Effector memory CD4-positive, alpha-beta T cell (primary cell): ENCODE data around the gene LIPE.

Experiments used
- DNase-seq, 3 donors: peaks; one replicate each; pipeline ENCODE4 v3.0.0-alpha.2; 2020
- H3K27ac ChIP-seq: 2 replicates; pipeline ENCODE4 v1.7.0; 2013; ENCODE audit warnings: mild to moderate bottlenecking, low read length, moderate library complexity; ENCODE audit not compliant: insufficient read depth, poor library complexity, severe bottlenecking
- H3K27me3 ChIP-seq: replicated peaks from 2 replicates; pipeline ENCODE4 v1.7.0; 2013; ENCODE audit warnings: mild to moderate bottlenecking, low read length; ENCODE audit not compliant: insufficient read depth, control insufficient read depth, poor library complexity, severe bottlenecking
- H3K36me3 ChIP-seq: 2 replicates; pipeline ENCODE4 v1.7.0; 2013; ENCODE audit warnings: mild to moderate bottlenecking, low read length, moderate library complexity; ENCODE audit not compliant: control insufficient read depth, insufficient read depth
- H3K4me1 ChIP-seq: 2 replicates; pipeline ENCODE4 v1.7.0; 2013; ENCODE audit warnings: low read length, mild to moderate bottlenecking; ENCODE audit not compliant: control insufficient read depth, insufficient read depth, poor library complexity, severe bottlenecking
- H3K4me3 ChIP-seq: 2 replicates; pipeline ENCODE4 v1.7.0; 2013; ENCODE audit warnings: low read length, low read depth, mild to moderate bottlenecking; ENCODE audit not compliant: insufficient read depth, poor library complexity, severe bottlenecking
- H3K9me3 ChIP-seq: 2 replicates; pipeline ENCODE4 v1.7.0; 2013; ENCODE audit warnings: mild to moderate bottlenecking, low read length, moderate library complexity; ENCODE audit not compliant: control insufficient read depth

The LIPE gene

GRCh38 chr19:42369433-42370067 is 57.6 kb downstream of the LIPE start:
- no peak for DNase-seq
- H3K9me3 ChIP-seq, result no peaks in the 10 kb centered on the region
- H3K36me3 ChIP-seq, result no peaks in the 10 kb centered on the region
- no peaks in the 10 kb centered on the region for H3K4me1 ChIP-seq
- H3K27me3 ChIP-seq, result no peaks in the 10 kb centered on the region
- no peak overlapping the region for H3K27ac ChIP-seq
- no peak overlapping the region for H3K4me3 ChIP-seq

GRCh38 chr19:42368765-42369164 is 58.4 kb downstream of the LIPE start:
- Histone ChIP-seq H3K36me3 (no peaks in the 10 kb centered on the region), H3K4me1 (no peaks in the 10 kb centered on the region), H3K9me3 (no peaks in the 10 kb centered on the region), H3K27me3 (no peaks in the 10 kb centered on the region), H3K27ac (no peak overlapping the region), H3K4me3 (no peak overlapping the region)
- DNase-seq, result no peak

GRCh38 chr19:42368360-42368759 is 58.8 kb downstream of the LIPE start:
- no peak for DNase-seq
- Histone ChIP-seq H3K27me3 (no peaks in the 10 kb centered on the region), H3K36me3 (no peaks in the 10 kb centered on the region), H3K4me1 (no peaks in the 10 kb centered on the region), H3K27ac (no peak overlapping the region), H3K4me3 (no peak overlapping the region), H3K9me3 (no peaks in the 10 kb centered on the region)

- Histone ChIP-seq H3K4me1 (no peaks in the 10 kb centered on the region), H3K36me3 (no peaks in the 10 kb centered on the region), H3K27me3 (no peaks in the 10 kb centered on the region), H3K27ac (no peak overlapping the region), H3K9me3 (no peaks in the 10 kb centered on the region), H3K4me3 (no peak overlapping the region)
- DNase-seq, result no peak
Observed at GRCh38 chr19:42367929-42368328, 59.3 kb downstream of the LIPE start.

GRCh38 chr19:42366673-42367072 is 60.5 kb downstream of the LIPE start:
- no peak for DNase-seq
- Histone ChIP-seq H3K27me3 (no peaks in the 10 kb centered on the region), H3K36me3 (no peaks in the 10 kb centered on the region), H3K4me3 (no peak overlapping the region), H3K9me3 (no peaks in the 10 kb centered on the region), H3K4me1 (no peaks in the 10 kb centered on the region), H3K27ac (no peak overlapping the region)

- no peaks in the 10 kb centered on the region for H3K9me3 ChIP-seq
- H3K36me3 ChIP-seq, result no peaks in the 10 kb centered on the region
- DNase-seq, result no peak
- no peaks in the 10 kb centered on the region for H3K27me3 ChIP-seq
- H3K27ac ChIP-seq, result no peak overlapping the region
- H3K4me1 ChIP-seq, result no peaks in the 10 kb centered on the region
- H3K4me3 ChIP-seq, result no peak overlapping the region
Observed at GRCh38 chr19:42363614-42364346, 63.4 kb downstream of the LIPE start.

GRCh38 chr19:42362891-42363440 is 64.2 kb downstream of the LIPE start:
- no peaks in the 10 kb centered on the region for H3K27me3 ChIP-seq
- H3K4me3 ChIP-seq, result no peak overlapping the region
- no peaks in the 10 kb centered on the region for H3K36me3 ChIP-seq
- no peak overlapping the region for H3K27ac ChIP-seq
- H3K9me3 ChIP-seq, result no peaks in the 10 kb centered on the region
- no peaks in the 10 kb centered on the region for H3K4me1 ChIP-seq
- DNase-seq, result no peak

- H3K27ac ChIP-seq, result no peak overlapping the region
- H3K4me3 ChIP-seq, result no peak overlapping the region
- no peaks in the 10 kb centered on the region for H3K4me1 ChIP-seq
- H3K27me3 ChIP-seq, result no peaks in the 10 kb centered on the region
- H3K9me3 ChIP-seq, result no peaks in the 10 kb centered on the region
- no peak for DNase-seq
- H3K36me3 ChIP-seq, result no peaks in the 10 kb centered on the region
Observed at GRCh38 chr19:42362342-42362741, 64.8 kb downstream of the LIPE start.

DNA sequence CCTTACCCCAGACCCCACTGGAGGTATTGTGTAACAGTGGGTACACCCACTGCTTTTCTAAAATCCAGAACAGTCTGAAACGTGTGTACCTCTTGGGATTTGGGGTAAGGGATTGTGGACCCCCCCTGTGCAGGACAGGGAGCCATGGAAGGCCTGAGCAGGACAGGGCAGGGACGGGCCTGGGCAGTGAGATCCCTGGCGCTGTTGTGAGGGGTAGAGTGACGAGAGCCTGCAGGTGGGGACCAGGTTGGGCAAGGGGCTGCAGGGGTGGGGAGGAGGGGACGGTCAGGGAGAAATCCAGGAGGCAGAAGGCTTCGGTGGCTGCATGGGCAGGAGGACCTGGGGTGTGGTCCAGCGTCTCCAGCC is 65.7 kb downstream of the LIPE start:
- Histone ChIP-seq H3K9me3 (no peaks in the 10 kb centered on the region), H3K4me1 (no peaks in the 10 kb centered on the region), H3K27me3 (no peaks in the 10 kb centered on the region), H3K4me3 (no peak overlapping the region), H3K36me3 (no peaks in the 10 kb centered on the region), H3K27ac (no peak overlapping the region)
- DNase-seq, result no peak

- Histone ChIP-seq H3K9me3 (no peaks in the 10 kb centered on the region), H3K4me3 (no peak overlapping the region), H3K36me3 (no peaks in the 10 kb centered on the region), H3K4me1 (no peaks in the 10 kb centered on the region), H3K27me3 (no peaks in the 10 kb centered on the region), H3K27ac (no peak overlapping the region)
- DNase-seq, result no peak
Observed at GRCh38 chr19:42360787-42361544, 66.2 kb downstream of the LIPE start.
